Measurements from ENCODE around the gene PRKCI. TPM values are rescaled to one million over a fixed set of nuclear protein-coding genes. Genes with fewer than 3 reads are reported as not detected.

The PRKCI gene
- polyA plus RNA-seq, 1 donor from 2014 or later: 70.8 TPM

DNA sequence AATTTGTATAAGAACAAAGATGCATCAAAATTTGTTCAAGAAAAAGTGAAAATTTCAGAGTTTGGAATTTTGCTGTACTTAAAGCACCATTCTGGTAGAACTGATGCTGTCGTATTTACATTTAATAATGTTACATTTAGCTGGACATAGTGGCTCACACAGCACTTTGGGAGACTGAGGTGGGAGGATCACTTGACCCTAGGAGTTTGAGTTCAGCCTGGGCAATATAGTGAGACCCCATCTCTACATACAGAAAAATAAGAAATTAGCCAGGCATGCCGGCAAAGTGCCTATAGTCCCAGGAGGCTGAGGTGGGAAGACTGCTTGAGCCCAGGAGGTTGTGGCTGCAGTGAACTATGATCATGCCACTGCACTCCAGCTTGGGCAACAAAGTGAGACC, 83.8 kb downstream of the PRKCI start:
- H3K79me2 ChIP-seq (replicated peaks; ENCODE audit: insufficient read depth, low read length): no peaks in the 10 kb centered on the region
- H3K9ac ChIP-seq (ENCODE audit: low read length): no peak overlapping the region
- H3K9me2 ChIP-seq (ENCODE audit: insufficient read depth, low read length): no peaks in the 10 kb centered on the region
- no peak for TF ChIP-seq EZH2 (IDR thresholded peaks at IDR 0.05; ENCODE audit: borderline replicate concordance, insufficient read depth, low read length, poor library complexity, severe bottlenecking)
- TF ChIP-seq RAD21 (conservative IDR thresholded peaks at IDR 0.05): no peak
- TF ChIP-seq MXI1 (conservative IDR thresholded peaks at IDR 0.05; ENCODE audit: poor library complexity, severe bottlenecking): no peak
- TF ChIP-seq, protein P1, sequence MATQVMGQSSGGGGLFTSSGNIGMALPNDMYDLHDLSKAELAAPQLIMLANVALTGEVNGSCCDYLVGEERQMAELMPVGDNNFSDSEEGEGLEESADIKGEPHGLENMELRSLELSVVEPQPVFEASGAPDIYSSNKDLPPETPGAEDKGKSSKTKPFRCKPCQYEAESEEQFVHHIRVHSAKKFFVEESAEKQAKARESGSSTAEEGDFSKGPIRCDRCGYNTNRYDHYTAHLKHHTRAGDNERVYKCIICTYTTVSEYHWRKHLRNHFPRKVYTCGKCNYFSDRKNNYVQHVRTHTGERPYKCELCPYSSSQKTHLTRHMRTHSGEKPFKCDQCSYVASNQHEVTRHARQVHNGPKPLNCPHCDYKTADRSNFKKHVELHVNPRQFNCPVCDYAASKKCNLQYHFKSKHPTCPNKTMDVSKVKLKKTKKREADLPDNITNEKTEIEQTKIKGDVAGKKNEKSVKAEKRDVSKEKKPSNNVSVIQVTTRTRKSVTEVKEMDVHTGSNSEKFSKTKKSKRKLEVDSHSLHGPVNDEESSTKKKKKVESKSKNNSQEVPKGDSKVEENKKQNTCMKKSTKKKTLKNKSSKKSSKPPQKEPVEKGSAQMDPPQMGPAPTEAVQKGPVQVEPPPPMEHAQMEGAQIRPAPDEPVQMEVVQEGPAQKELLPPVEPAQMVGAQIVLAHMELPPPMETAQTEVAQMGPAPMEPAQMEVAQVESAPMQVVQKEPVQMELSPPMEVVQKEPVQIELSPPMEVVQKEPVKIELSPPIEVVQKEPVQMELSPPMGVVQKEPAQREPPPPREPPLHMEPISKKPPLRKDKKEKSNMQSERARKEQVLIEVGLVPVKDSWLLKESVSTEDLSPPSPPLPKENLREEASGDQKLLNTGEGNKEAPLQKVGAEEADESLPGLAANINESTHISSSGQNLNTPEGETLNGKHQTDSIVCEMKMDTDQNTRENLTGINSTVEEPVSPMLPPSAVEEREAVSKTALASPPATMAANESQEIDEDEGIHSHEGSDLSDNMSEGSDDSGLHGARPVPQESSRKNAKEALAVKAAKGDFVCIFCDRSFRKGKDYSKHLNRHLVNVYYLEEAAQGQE (IDR thresholded peaks at IDR 0.05; ENCODE audit: borderline replicate concordance): no peak
- no peak for TF ChIP-seq EP300 (conservative IDR thresholded peaks at IDR 0.05; ENCODE audit: poor library complexity, severe bottlenecking)
- TF ChIP-seq POLR2AphosphoS5 (IDR thresholded peaks at IDR 0.05): no peak
- no peak for TF ChIP-seq TAF1 (IDR thresholded peaks at IDR 0.05; ENCODE audit: low read depth)
- TF ChIP-seq, protein P2, sequence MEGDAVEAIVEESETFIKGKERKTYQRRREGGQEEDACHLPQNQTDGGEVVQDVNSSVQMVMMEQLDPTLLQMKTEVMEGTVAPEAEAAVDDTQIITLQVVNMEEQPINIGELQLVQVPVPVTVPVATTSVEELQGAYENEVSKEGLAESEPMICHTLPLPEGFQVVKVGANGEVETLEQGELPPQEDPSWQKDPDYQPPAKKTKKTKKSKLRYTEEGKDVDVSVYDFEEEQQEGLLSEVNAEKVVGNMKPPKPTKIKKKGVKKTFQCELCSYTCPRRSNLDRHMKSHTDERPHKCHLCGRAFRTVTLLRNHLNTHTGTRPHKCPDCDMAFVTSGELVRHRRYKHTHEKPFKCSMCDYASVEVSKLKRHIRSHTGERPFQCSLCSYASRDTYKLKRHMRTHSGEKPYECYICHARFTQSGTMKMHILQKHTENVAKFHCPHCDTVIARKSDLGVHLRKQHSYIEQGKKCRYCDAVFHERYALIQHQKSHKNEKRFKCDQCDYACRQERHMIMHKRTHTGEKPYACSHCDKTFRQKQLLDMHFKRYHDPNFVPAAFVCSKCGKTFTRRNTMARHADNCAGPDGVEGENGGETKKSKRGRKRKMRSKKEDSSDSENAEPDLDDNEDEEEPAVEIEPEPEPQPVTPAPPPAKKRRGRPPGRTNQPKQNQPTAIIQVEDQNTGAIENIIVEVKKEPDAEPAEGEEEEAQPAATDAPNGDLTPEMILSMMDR (IDR thresholded peaks at IDR 0.05; ENCODE audit: poor library complexity, severe bottlenecking): no peak
- TF ChIP-seq SMC3 (conservative IDR thresholded peaks at IDR 0.05; ENCODE audit: poor library complexity): no peak
- H3K9me3 ChIP-seq (ENCODE audit: low read length): no peaks in the 10 kb centered on the region
- no peaks in the 10 kb centered on the region for H3K36me3 ChIP-seq (ENCODE audit: insufficient read depth, low read length)
- no peak overlapping the region for H2AFZ ChIP-seq (ENCODE audit: low read depth, low read length)
- no peak overlapping the region for H3K4me2 ChIP-seq (ENCODE audit: low read length)
- no peak overlapping the region for H3K27ac ChIP-seq (ENCODE audit: low read length)
- H3K27me3 ChIP-seq (ENCODE audit: insufficient read depth, low read depth, low read length): no peaks in the 10 kb centered on the region
- no peaks in the 10 kb centered on the region for H3F3A ChIP-seq (ENCODE audit: insufficient read depth, low read length, poor library complexity, severe bottlenecking)
- no peaks in the 10 kb centered on the region for H4K20me1 ChIP-seq (ENCODE audit: insufficient read depth)
- no peak overlapping the region for H3K4me3 ChIP-seq (ENCODE audit: low read length)

DNA sequence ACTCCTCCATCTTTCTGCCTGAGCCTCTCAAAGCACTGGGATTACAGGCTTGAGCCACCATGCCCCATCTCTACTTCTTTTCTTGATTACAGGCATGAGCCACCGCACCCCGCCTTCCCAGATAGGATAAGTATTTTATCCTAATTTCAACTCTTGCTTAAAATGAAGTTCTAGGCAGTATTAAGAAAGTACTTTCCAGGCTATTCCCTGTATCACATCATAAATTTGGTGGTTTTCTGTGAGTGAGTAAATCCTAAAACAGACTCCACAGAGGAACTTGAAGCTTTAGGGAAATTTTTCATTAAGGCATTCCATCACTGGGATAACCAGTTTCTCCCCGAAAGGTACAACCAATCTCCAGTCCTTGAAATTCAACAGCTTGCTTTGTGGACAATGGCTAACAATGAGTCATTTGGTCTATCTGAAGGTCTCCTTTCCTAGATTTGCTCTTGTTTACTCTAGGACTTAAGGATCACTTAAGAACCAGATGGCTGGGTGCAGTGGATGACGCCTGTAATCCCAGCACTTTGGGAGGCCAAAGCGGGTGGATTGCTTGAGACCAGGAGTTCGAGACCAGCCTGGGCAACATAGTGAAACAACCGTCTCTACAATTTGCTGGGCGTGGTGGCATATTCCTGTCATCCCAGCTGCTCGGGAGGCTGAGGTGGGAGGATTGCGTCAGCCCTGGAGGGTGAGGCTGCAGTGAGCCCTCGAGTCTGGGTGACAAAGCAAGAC, 85.6 kb downstream of the PRKCI start:
- no peak overlapping the region for H3K4me2 ChIP-seq (ENCODE audit: low read length)
- H3F3A ChIP-seq (ENCODE audit: insufficient read depth, low read length, poor library complexity, severe bottlenecking): no peaks in the 10 kb centered on the region
- no peaks in the 10 kb centered on the region for H3K36me3 ChIP-seq (ENCODE audit: insufficient read depth, low read length)
- H3K4me3 ChIP-seq (ENCODE audit: low read length): no peak overlapping the region
- H3K27me3 ChIP-seq (ENCODE audit: insufficient read depth, low read depth, low read length): no peaks in the 10 kb centered on the region
- no peaks in the 10 kb centered on the region for H3K9me2 ChIP-seq (ENCODE audit: insufficient read depth, low read length)
- H2AFZ ChIP-seq (ENCODE audit: low read depth, low read length): no peak overlapping the region
- no peak overlapping the region for H3K9ac ChIP-seq (ENCODE audit: low read length)
- no peaks in the 10 kb centered on the region for H4K20me1 ChIP-seq (ENCODE audit: insufficient read depth)
- no peaks in the 10 kb centered on the region for H3K9me3 ChIP-seq (ENCODE audit: low read length)
- no peak for TF ChIP-seq SMC3 (conservative IDR thresholded peaks at IDR 0.05; ENCODE audit: poor library complexity)
- TF ChIP-seq POLR2AphosphoS5 (IDR thresholded peaks at IDR 0.05): no peak
- TF ChIP-seq EP300 (conservative IDR thresholded peaks at IDR 0.05; ENCODE audit: poor library complexity, severe bottlenecking): no peak
- no peak for TF ChIP-seq MXI1 (conservative IDR thresholded peaks at IDR 0.05; ENCODE audit: poor library complexity, severe bottlenecking)
- TF ChIP-seq EZH2 (IDR thresholded peaks at IDR 0.05; ENCODE audit: borderline replicate concordance, insufficient read depth, low read length, poor library complexity, severe bottlenecking): no peak
- TF ChIP-seq RAD21 (conservative IDR thresholded peaks at IDR 0.05): no peak
- TF ChIP-seq, protein P2 (IDR thresholded peaks at IDR 0.05; ENCODE audit: poor library complexity, severe bottlenecking): no peak
- TF ChIP-seq, protein P1 (IDR thresholded peaks at IDR 0.05; ENCODE audit: borderline replicate concordance): no peak
- TF ChIP-seq TAF1 (IDR thresholded peaks at IDR 0.05; ENCODE audit: low read depth): no peak
- no peaks in the 10 kb centered on the region for H3K79me2 ChIP-seq (replicated peaks; ENCODE audit: insufficient read depth, low read length)
- no peak overlapping the region for H3K27ac ChIP-seq (ENCODE audit: low read length)

Data from neural cell (in vitro differentiated cells).